ENCODE measurements around the gene SPATA21.

Gene SPATA21

GRCh38 chr1:16450863-16451481 lies 13.7 kb upstream of the SPATA21 start:
- no peak for DNase-seq

- DNase-seq, result no peak
Observed at GRCh38 chr1:16449666-16450065, 12.4 kb upstream of the SPATA21 start.

- no peak for DNase-seq
Observed at GRCh38 chr1:16449065-16449464, 11.8 kb upstream of the SPATA21 start.

DNA sequence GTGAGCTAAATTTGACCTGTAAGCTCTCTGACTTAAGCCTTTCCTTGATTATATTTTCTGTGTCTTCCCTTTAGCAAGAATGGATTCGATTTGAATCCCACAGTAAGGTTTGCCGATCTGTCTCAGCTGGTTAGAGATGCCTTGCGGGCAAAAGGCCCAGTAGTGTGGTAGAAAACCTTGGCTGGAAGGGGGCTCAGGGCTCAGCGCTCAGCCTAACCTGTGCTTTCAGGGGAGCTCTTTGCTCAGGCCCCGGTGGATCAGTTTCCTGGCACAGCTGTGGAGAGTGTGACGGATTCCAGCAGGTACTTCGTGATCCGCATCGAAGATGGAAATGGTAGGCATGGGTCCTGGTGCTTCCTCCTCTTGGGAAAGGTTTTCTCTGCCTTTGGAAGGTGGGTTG lies 10.4 kb upstream of the SPATA21 start:
- no peak for DNase-seq

DNA sequence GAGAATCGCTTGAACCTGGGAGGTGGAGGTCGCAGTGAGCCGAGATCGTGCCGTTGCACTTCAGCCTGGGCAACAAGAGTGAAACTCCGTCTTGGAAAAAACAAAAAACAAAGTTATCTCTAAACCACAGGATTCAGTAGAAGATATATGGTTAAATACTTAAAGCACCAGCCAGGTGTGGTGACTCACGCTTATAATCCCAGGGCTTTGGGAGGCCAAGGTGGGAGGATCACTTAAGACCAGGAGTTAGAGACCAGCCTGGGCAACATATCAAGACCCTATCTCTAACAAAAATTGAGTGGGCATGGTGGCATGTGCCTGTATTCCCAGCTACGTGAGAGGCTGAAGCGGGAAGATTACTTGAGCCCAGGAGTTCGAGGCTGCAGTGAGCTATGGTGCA lies 8.9 kb upstream of the SPATA21 start:
- no peak for DNase-seq

DNA sequence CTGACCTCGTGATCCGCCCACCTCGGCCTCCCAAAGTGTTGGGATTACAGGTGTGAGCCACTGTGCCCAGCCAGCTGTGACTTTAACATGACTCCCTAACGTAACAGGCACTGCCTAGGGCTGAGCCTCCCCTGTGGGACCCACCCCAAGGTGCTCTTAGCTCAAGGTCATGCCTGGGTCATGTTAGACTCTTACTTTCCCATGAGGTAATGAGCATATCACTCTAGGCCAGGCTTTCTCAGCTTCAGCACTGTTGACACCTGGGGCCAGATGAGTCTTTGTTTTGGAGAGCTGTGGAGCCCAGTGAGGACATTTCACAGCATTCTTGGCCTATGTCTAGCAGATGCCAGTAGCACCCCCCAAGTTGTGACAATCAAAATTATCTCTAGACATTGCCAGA lies 7.8 kb upstream of the SPATA21 start:
- no peak for DNase-seq

DNA sequence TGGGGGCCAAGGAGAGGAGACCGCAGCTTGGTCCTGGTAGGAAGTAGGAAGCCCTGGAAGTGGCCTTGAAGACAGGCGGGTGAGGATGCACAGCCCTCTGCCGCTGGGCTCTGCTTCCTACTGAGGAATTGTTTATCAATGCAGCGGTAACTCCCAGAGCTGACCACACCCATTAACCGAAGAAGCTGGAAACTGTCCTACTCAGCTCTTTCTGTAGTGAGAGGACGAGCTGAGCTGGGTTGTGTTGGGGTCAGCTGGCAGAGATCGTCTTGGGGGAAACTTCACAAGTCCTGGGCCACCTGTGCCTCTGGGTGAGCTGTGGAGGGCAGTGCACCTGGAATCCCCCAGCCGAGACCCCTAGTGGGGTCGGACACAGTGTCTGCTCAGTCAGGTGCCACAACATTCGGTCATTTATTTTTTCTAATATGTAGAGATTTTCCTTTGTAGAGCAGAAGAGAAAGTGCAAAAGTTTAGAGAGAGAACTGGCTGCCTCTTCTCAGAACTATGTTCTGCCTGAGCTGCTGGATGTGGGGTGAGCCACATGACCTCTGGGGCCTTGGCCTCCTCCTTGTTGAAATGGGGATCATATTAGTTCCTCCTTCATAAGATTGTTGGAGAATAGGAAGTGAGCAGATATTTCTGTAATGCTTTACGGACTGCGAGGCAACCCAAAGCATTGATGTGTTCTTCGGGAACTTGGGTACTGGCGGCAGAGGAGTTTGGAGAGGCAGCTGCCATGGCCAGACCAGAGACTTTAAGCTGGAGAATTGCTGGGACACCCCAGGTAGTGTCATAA lies 6.9 kb upstream of the SPATA21 start:
- DNase-seq, result no peak

- DNase-seq, result no peak
Observed at GRCh38 chr1:16442941-16443340, 5.7 kb upstream of the SPATA21 start.

- no peak for DNase-seq
Observed at GRCh38 chr1:16442265-16442664, 5.0 kb upstream of the SPATA21 start.

DNA sequence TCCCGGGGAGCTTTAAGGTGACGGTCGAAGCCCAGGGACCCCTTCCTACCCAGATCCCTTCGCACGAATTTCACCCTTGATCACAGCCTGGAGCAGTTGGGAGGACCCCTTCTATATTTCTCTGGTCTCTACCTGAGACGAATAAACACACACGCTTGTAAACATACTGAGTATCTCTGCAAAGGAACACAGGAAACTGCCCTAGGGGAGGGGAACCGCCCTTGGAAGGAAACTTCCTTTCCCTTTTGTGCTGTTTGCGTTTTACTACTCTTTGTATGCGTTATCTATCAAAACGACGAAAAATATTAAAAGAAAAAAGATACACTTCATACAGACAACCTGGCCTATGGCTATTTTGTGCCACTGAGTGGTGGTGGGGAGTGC lies 4.0 kb upstream of the SPATA21 start:
- no peak for DNase-seq

GRCh38 chr1:16440470-16441281 lies 3.5 kb upstream of the SPATA21 start, which contains the start of gene NECAP2:
Gene NECAP2 (plus strand): TSS chr1:16440724. CDS start chr1:16440762, 38 bp downstream.
- peak in 1 of 2 experiments; percentile 84 for DNase-seq

- DNase-seq, result no peak
Observed at GRCh38 chr1:16440131-16440469, 2.9 kb upstream of the SPATA21 start.

- no peak for DNase-seq
Observed at GRCh38 chr1:16438924-16439323, 1.7 kb upstream of the SPATA21 start.

GRCh38 chr1:16438516-16438915 lies 1.3 kb upstream of the SPATA21 start:
- no peak for DNase-seq

GRCh38 chr1:16434501-16434900 lies 2.7 kb downstream of the SPATA21 start:
- DNase-seq, result no peak

DNA sequence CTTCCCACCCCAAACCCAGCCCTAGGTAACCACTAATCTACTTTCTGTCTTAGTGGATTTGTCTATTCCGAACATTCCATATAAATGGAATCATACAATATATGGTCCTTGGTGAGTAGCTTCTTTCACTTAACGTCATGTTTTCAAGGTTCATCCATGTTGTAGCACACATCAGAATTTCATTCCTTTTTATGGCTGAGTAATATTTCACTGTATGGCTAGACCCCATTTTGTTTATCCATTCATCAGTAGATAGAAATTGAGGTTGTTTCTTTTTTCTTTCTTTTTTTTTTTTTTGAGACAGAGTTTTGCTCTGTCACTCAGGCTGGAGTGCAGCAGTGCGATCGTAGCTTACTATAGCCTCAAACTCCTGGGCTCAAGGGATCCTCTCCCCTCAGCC lies 3.2 kb downstream of the SPATA21 start:
- DNase-seq, result no peak

DNA sequence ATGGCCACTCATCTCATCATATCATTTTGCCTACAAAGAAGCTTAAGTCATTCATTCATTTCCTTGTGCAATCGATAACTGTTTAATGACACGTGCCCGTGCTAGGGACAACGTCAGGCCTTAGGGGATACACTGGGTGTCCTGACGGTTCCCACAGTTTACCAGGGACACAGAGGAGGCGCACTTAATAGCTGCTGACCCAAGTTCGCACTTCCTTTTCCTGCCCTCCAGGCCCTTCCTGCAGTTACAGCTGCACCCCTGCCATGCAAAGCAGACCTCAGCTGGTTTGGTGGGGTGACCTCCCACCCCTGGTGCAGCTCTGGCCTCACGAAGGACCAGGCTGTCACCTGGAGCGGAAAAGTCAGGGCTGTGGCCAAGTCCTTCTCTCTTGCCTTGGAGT lies 4.2 kb downstream of the SPATA21 start:
- no peak for DNase-seq

DNA sequence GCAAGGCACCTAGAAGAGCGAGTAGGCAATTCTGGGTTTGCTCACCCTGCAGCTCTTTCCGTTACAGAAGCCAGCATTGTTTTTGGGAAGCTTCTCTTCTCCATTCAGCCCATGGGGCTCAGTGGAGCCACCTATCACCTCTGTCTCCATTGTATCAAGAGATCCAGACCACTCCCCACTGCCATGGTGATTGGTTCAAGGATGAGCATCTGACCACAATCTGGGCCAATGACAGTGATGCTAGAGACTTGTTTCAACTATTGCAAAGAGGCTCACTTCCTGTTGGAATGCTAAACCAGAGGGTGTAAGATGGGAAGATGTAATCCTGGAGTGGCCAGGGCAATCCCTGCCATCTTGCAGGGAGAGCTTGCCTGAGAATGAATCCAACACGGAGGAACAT lies 6.6 kb downstream of the SPATA21 start:
- no peak for DNase-seq

GRCh38 chr1:16425125-16426025 lies 11.8 kb downstream of the SPATA21 start:
- DNase-seq, result no peak

- no peak for DNase-seq
Observed at GRCh38 chr1:16422041-16422440, 15.2 kb downstream of the SPATA21 start.

GRCh38 chr1:16421201-16421600 lies 16.0 kb downstream of the SPATA21 start:
- no peak for DNase-seq

GRCh38 chr1:16420424-16421118 lies 16.7 kb downstream of the SPATA21 start:
- no peak for DNase-seq
